ENCODE data around the gene RBM38. TPM values are rescaled to one million over a fixed set of nuclear protein-coding genes. Genes with fewer than 3 reads are reported as not detected.
A peak's percentile ranks its signal among the peaks of the same experiment; 100 is the strongest.

Gene RBM38
- total and polyA plus RNA-seq, 9 of the 15 experiments (the other 6 are each of a cell fraction or from before 2014, with no cell fraction given): 0.28 to 82.4 (median 33.2) TPM

DNA sequence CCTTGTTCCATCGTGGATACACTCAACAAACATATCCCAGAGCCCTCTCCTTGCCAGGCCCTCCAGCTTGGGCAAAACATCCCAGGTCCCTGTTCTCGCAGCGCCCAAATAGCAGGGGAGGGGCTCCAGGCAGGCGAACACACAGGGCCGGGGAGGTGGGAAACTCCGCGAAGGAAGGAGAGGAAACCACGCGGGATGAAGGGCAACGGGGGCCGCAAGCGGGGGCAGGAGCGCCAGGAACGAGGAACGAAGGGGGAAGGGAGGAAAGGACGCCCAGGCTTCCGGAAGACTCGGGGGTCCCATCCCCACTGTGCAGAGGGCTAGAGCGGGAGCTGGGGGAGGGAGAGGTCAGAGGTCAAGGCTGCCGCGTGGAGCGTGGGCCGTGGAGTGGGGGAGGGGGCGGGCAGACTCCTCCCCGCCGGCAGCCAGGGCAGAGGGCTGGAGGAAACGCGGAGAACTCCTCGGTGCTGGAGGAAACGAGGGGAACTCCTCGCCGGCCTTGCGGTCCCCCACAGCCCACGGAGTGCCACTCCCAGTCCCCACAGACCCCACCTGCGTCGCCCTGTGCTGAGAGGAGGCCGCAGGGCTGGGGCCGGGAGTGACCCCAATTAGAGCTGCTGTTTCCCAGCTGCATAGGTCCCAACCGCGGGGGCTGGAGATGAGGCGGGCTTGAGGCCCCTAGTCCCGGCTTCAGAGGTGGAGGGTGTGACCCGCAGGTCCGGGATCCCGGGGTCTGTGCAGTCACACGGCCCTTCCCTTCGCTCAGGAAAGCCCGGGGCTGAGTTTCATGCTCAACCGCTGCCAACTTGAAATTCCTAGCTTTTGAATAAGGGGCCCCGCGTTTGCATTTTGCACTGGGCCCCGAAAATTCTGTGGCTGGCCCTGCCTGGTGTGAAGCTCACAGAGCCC, 1.2 kb upstream of the RBM38 start (continued):
- TF ChIP-seq, protein P1, sequence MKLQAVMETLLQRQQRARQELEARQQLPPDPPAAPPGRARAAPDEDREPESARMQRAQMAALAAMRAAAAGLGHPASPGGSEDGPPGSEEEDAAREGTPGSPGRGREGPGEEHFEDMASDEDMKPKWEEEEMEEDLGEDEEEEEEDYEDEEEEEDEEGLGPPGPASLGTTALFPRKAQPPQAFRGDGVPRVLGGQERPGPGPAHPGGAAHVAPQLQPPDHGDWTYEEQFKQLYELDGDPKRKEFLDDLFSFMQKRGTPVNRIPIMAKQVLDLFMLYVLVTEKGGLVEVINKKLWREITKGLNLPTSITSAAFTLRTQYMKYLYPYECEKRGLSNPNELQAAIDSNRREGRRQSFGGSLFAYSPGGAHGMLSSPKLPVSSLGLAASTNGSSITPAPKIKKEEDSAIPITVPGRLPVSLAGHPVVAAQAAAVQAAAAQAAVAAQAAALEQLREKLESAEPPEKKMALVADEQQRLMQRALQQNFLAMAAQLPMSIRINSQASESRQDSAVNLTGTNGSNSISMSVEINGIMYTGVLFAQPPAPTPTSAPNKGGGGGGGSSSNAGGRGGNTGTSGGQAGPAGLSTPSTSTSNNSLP (IDR thresholded peaks at IDR 0.05; ENCODE audit: borderline replicate concordance, low read depth, low read length): no peak
- TF ChIP-seq CBX3 (IDR thresholded peaks at IDR 0.05; ENCODE audit: borderline replicate concordance in 1 of 2, low read length in 2 of 2): no peak
- peak; percentile 43 for TF ChIP-seq KDM5B (IDR thresholded peaks at IDR 0.05; ENCODE audit: insufficient replicate concordance, low read depth, low read length)
- no peak for TF ChIP-seq SAFB2 (IDR thresholded peaks at IDR 0.05; ENCODE audit: borderline replicate concordance, low read depth, low read length, severe bottlenecking)
- TF ChIP-seq, protein P2, sequence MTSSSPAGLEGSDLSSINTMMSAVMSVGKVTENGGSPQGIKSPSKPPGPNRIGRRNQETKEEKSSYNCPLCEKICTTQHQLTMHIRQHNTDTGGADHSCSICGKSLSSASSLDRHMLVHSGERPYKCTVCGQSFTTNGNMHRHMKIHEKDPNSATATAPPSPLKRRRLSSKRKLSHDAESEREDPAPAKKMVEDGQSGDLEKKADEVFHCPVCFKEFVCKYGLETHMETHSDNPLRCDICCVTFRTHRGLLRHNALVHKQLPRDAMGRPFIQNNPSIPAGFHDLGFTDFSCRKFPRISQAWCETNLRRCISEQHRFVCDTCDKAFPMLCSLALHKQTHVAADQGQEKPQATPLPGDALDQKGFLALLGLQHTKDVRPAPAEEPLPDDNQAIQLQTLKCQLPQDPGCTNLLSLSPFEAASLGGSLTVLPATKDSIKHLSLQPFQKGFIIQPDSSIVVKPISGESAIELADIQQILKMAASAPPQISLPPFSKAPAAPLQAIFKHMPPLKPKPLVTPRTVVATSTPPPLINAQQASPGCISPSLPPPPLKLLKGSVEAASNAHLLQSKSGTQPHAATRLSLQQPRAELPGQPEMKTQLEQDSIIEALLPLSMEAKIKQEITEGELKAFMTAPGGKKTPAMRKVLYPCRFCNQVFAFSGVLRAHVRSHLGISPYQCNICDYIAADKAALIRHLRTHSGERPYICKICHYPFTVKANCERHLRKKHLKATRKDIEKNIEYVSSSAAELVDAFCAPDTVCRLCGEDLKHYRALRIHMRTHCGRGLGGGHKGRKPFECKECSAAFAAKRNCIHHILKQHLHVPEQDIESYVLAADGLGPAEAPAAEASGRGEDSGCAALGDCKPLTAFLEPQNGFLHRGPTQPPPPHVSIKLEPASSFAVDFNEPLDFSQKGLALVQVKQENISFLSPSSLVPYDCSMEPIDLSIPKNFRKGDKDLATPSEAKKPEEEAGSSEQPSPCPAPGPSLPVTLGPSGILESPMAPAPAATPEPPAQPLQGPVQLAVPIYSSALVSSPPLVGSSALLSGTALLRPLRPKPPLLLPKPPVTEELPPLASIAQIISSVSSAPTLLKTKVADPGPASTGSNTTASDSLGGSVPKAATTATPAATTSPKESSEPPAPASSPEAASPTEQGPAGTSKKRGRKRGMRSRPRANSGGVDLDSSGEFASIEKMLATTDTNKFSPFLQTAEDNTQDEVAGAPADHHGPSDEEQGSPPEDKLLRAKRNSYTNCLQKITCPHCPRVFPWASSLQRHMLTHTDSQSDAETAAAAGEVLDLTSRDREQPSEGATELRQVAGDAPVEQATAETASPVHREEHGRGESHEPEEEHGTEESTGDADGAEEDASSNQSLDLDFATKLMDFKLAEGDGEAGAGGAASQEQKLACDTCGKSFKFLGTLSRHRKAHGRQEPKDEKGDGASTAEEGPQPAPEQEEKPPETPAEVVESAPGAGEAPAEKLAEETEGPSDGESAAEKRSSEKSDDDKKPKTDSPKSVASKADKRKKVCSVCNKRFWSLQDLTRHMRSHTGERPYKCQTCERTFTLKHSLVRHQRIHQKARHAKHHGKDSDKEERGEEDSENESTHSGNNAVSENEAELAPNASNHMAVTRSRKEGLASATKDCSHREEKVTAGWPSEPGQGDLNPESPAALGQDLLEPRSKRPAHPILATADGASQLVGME (CRISPR knock-in tag; IDR thresholded peaks at IDR 0.05): no peak
- TF ChIP-seq SAP30 (IDR thresholded peaks at IDR 0.05; ENCODE audit: borderline replicate concordance, insufficient read depth, low read depth, low read length, poor library complexity, severe bottlenecking): peak; percentile 61
- no peak for TF ChIP-seq MEF2A (IDR thresholded peaks at IDR 0.05; ENCODE audit: control insufficient read depth, low read depth, low read length)
- no peak; the same call in 1 of the 2 replicates for TF ChIP-seq CTBP1 (IDR thresholded peaks at IDR 0.05; ENCODE audit: borderline replicate concordance)
- TF ChIP-seq ZNF121 (CRISPR knock-in tag; conservative IDR thresholded peaks at IDR 0.05): no peak
- TF ChIP-seq CREBBP (IDR thresholded peaks at IDR 0.05; ENCODE audit: low read depth, low read length): no peak
- no peak for TF ChIP-seq STAT5B (CRISPR knock-in tag; IDR thresholded peaks at IDR 0.05)
- no peak for TF ChIP-seq IFI16 (CRISPR knock-in tag; IDR thresholded peaks at IDR 0.05)
- TF ChIP-seq NR1H2 (CRISPR knock-in tag; IDR thresholded peaks at IDR 0.05): no peak
- TF ChIP-seq ZSCAN32 (CRISPR knock-in tag; IDR thresholded peaks at IDR 0.05): no peak
- TF ChIP-seq FOXK2 (conservative IDR thresholded peaks at IDR 0.05 in 1 of 2, IDR thresholded peaks at IDR 0.05 in 1 of 2; ENCODE audit: low read depth in 2 of 2): 0 out of 4 replicates have a peak, but pooled peaks of 1 of the 2 experiments have one; percentile 16
- TF ChIP-seq ZNF589 (CRISPR knock-in tag; IDR thresholded peaks at IDR 0.05; ENCODE audit: low read depth): peak; percentile 94
- no peak for TF ChIP-seq NONO (IDR thresholded peaks at IDR 0.05; ENCODE audit: low read depth in 2 of 2, low read length in 1 of 2)
- TF ChIP-seq ZNF165 (CRISPR knock-in tag; IDR thresholded peaks at IDR 0.05; ENCODE audit: borderline replicate concordance): no peak
- TF ChIP-seq KLF13 (tag; IDR thresholded peaks at IDR 0.05; ENCODE audit: borderline replicate concordance, low read depth): no peak
